DOHH2 (cell line): ENCODE results near the gene PITPNC1.

ENCODE experiments used
- H3F3A ChIP-seq: fragments of 200-600 bp; sonication (generic), shearing (Covaris generic); 2 replicates; pipeline ENCODE4 v1.6.0; 2016; ENCODE audit warnings: antibody characterized with exemption, mild to moderate bottlenecking; ENCODE audit not compliant: control insufficient read depth, insufficient read depth
- H3K27ac ChIP-seq: fragments of 200-600 bp; sonication (generic); 2 replicates; pipeline ENCODE4 v1.5.1; 2014; ENCODE audit warnings: low read depth, mild to moderate bottlenecking, low read length, moderate library complexity
- H3K27me3 ChIP-seq: fragments of 200-600 bp; sonication (generic); 2 replicates; pipeline ENCODE4 v1.6.1; 2014; ENCODE audit warnings: mild to moderate bottlenecking, low read length, mixed read lengths; ENCODE audit not compliant: control insufficient read depth
- H3K36me3 ChIP-seq: fragments of 200-600 bp; sonication (generic); 2 replicates; pipeline ENCODE4 v1.6.1; 2014; ENCODE audit warnings: mild to moderate bottlenecking, low read length, moderate library complexity, mixed read lengths; ENCODE audit not compliant: control insufficient read depth
- H3K4me1 ChIP-seq: fragments of 200-600 bp; sonication (generic); 2 replicates; pipeline ENCODE4 v1.6.1; 2014; ENCODE audit warnings: mild to moderate bottlenecking, low read length, mixed read lengths; ENCODE audit not compliant: control insufficient read depth
- H3K4me2 ChIP-seq: fragments of 200-600 bp; sonication (generic); 2 replicates; pipeline ENCODE4 v1.6.0; 2014; ENCODE audit warnings: mild to moderate bottlenecking, low read length, moderate library complexity
- H3K4me3 ChIP-seq: fragments of 200-600 bp; sonication (generic); 2 replicates; pipeline ENCODE4 v1.5.1; 2014; ENCODE audit warnings: mild to moderate bottlenecking, low read length, mixed read lengths
- H3K79me2 ChIP-seq: fragments of 200-600 bp; sonication (generic); 2 replicates; pipeline ENCODE4 v1.6.1; 2014; ENCODE audit warnings: mild to moderate bottlenecking, low read length, mixed read lengths; ENCODE audit not compliant: control insufficient read depth
- H3K9me2 ChIP-seq: fragments of 200-600 bp; sonication (generic); replicated peaks from 2 replicates; pipeline ENCODE4 v1.6.1; 2014; ENCODE audit warnings: mild to moderate bottlenecking, low read length, mixed read lengths; ENCODE audit not compliant: control insufficient read depth
- H3K9me3 ChIP-seq: fragments of 200-600 bp; sonication (generic); 2 replicates; pipeline ENCODE4 v1.6.1; 2014; ENCODE audit warnings: antibody characterized with exemption, low read length, mixed read lengths; ENCODE audit not compliant: control insufficient read depth, insufficient read depth
- H4K20me1 ChIP-seq: fragments of 200-600 bp; sonication (generic); 2 replicates; pipeline ENCODE4 v1.6.0; 2014; ENCODE audit warnings: low read depth, mild to moderate bottlenecking, antibody characterized with exemption, low read length, moderate library complexity; ENCODE audit not compliant: control insufficient read depth, insufficient read depth
- EZH2phosphoT487 ChIP-seq: fragments of 200-600 bp; sonication (generic); IDR thresholded peaks from 2 replicates; pipeline ENCODE4 v1.6.1; 2017; ENCODE audit warnings: borderline replicate concordance, mild to moderate bottlenecking, antibody characterized with exemption, low read length, moderate library complexity, mixed read lengths
- TF ChIP-seq, protein P1 (sequence below): fragments of 200-600 bp; sonication (generic); IDR thresholded peaks from one replicate; pipeline ENCODE4 v1.5.1; 2014; ENCODE audit warnings: antibody characterized with exemption, mild to moderate bottlenecking, low read depth, low read length; ENCODE audit not compliant: poor library complexity, severe bottlenecking

PITPNC1 gene

GRCh38 chr17:67412941-67413340 lies 35.9 kb downstream of the PITPNC1 start:
- Histone ChIP-seq H3K9me2 (no peaks in the 10 kb centered on the region), H3K27ac (no peak overlapping the region), H3K9me3 (no peaks in the 10 kb centered on the region), H3F3A (no peaks in the 10 kb centered on the region), H4K20me1 (no peaks in the 10 kb centered on the region), H3K36me3 (no peaks in the 10 kb centered on the region), H3K79me2 (no peaks in the 10 kb centered on the region), H3K4me3 (no peak overlapping the region), H3K4me2 (no peak overlapping the region), H3K27me3 (no peaks in the 10 kb centered on the region), H3K4me1 (peaks cover 6% of the 10 kb centered on the region; the same call in 1 of the 2 replicates)
- no peak for TF ChIP-seq EZH2phosphoT487
- TF ChIP-seq, protein P1, sequence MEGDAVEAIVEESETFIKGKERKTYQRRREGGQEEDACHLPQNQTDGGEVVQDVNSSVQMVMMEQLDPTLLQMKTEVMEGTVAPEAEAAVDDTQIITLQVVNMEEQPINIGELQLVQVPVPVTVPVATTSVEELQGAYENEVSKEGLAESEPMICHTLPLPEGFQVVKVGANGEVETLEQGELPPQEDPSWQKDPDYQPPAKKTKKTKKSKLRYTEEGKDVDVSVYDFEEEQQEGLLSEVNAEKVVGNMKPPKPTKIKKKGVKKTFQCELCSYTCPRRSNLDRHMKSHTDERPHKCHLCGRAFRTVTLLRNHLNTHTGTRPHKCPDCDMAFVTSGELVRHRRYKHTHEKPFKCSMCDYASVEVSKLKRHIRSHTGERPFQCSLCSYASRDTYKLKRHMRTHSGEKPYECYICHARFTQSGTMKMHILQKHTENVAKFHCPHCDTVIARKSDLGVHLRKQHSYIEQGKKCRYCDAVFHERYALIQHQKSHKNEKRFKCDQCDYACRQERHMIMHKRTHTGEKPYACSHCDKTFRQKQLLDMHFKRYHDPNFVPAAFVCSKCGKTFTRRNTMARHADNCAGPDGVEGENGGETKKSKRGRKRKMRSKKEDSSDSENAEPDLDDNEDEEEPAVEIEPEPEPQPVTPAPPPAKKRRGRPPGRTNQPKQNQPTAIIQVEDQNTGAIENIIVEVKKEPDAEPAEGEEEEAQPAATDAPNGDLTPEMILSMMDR = no peak

- H3F3A ChIP-seq = no peaks in the 10 kb centered on the region
- H3K27ac ChIP-seq = no peak overlapping the region
- H3K9me2 ChIP-seq = no peaks in the 10 kb centered on the region
- TF ChIP-seq, protein P1 = no peak
- no peak for TF ChIP-seq EZH2phosphoT487
- H3K4me3 ChIP-seq = no peak overlapping the region
- H3K27me3 ChIP-seq = no peaks in the 10 kb centered on the region
- no peaks in the 10 kb centered on the region for H3K79me2 ChIP-seq
- H3K36me3 ChIP-seq = no peaks in the 10 kb centered on the region
- H3K4me2 ChIP-seq = no peak overlapping the region
- H3K4me1 ChIP-seq = 0 out of 2 replicates have a peak, but pooled peaks cover 2% of the 10 kb centered on the region
- no peaks in the 10 kb centered on the region for H4K20me1 ChIP-seq
- H3K9me3 ChIP-seq = no peaks in the 10 kb centered on the region
Measured at GRCh38 chr17:67413388-67413787, 36.3 kb downstream of the PITPNC1 start.

DNA sequence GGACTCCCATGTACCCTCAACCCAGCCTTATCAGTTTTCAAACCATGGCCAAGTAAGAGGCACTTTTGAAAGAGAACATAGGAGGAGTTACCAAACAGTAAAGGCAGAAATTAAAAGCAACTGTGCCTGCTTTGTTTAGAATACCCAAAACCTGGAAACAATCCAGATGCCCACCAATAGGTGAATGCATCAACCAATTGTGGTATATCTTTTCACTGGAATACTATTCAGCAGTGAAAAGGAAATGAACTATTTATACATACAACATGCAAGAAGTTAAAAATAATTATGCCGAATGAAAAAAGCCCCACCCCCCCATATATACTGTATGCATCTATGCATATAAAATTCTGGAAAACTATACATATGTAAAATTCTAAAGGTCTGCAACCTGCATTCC lies 37.0 kb downstream of the PITPNC1 start:
- Histone ChIP-seq H3K4me2 (no peak overlapping the region), H3K9me3 (no peaks in the 10 kb centered on the region), H3K79me2 (no peaks in the 10 kb centered on the region), H3K4me3 (no peak overlapping the region), H3K27ac (no peak overlapping the region), H3K4me1 (no peaks in the 10 kb centered on the region), H3F3A (no peaks in the 10 kb centered on the region), H3K27me3 (no peaks in the 10 kb centered on the region), H3K9me2 (no peaks in the 10 kb centered on the region), H4K20me1 (no peaks in the 10 kb centered on the region), H3K36me3 (no peaks in the 10 kb centered on the region)
- no peak for TF ChIP-seq EZH2phosphoT487
- TF ChIP-seq, protein P1 = no peak
